HUDEP-2 (cell line): ENCODE measurements around the gene CTRB2.
"Not testable (repeated sequence)": the region's sequence is repeated elsewhere in the genome, so short reads cannot be mapped to it uniquely, and the experiment has no call there.

Experiments
- DNase-seq, 76 experiments: peaks; one replicate each; lab custom pipeline; 2025; ENCODE audit not compliant: unreplicated experiment in 76 of 76; lab: John Stamatoyannopoulos, UW

The CTRB2 gene

GRCh38 chr16:75208242-75208825, 1.4 kb upstream of the CTRB2 start:
- DNase-seq, result no peak

GRCh38 chr16:75207831-75208230, 870 bp upstream of the CTRB2 start:
- DNase-seq, result no peak

- DNase-seq, result not testable (repeated sequence)
These were observed 806 bp downstream of the CTRB2 start for GRCh38 chr16:75205961-75206748.

- not testable (repeated sequence) for DNase-seq
These were observed 1.5 kb downstream of the CTRB2 start for GRCh38 chr16:75205438-75205837.

- not testable (repeated sequence) for DNase-seq
These were observed 2.1 kb downstream of the CTRB2 start for GRCh38 chr16:75204905-75205304.

- no peak for DNase-seq
These were observed 2.6 kb downstream of the CTRB2 start for GRCh38 chr16:75204410-75204758.

GRCh38 chr16:75203667-75204409, 3.1 kb downstream of the CTRB2 start:
- no peak for DNase-seq

GRCh38 chr16:75203096-75203495, 3.9 kb downstream of the CTRB2 start:
- DNase-seq, result no peak

GRCh38 chr16:75202069-75202590, 4.8 kb downstream of the CTRB2 start:
- no peak for DNase-seq

GRCh38 chr16:75198135-75198600, 8.8 kb downstream of the CTRB2 start:
- peak in 3 of 76 experiments; percentile 5 for DNase-seq

- DNase-seq, result no peak
These were observed 9.3 kb downstream of the CTRB2 start for GRCh38 chr16:75197522-75198134.

GRCh38 chr16:75196836-75197235, 10.1 kb downstream of the CTRB2 start:
- no peak for DNase-seq

- no peak for DNase-seq
These were observed 10.9 kb downstream of the CTRB2 start for GRCh38 chr16:75195811-75196790.

GRCh38 chr16:75193730-75194444, 13.1 kb downstream of the CTRB2 start:
- DNase-seq, result no peak

GRCh38 chr16:75193265-75193650, 13.7 kb downstream of the CTRB2 start:
- no peak for DNase-seq

GRCh38 chr16:75192606-75193264, 14.2 kb downstream of the CTRB2 start:
- DNase-seq, result no peak

GRCh38 chr16:75189638-75190245, 17.2 kb downstream of the CTRB2 start:
- DNase-seq, result no peak

GRCh38 chr16:75188832-75189477, 18.0 kb downstream of the CTRB2 start:
- no peak for DNase-seq
